IMR-90 (cell line): ENCODE data around the gene CFAP43.

ENCODE experiments used
- BHLHE40 ChIP-seq: fragments of 150-350 bp; IDR thresholded peaks from 2 replicates; pipeline ENCODE4 v1.6.1; 2016; ENCODE audit warnings: mild to moderate bottlenecking, low read depth, low read length
- CEBPB ChIP-seq: IDR thresholded peaks from 2 replicates; pipeline ENCODE4 v1.6.1; 2012; ENCODE audit warnings: low read depth, low read length, improper control_type of control experiment
- MAZ ChIP-seq: IDR thresholded peaks from 2 replicates; pipeline ENCODE4 v1.6.1; 2012; ENCODE audit warnings: low read depth, mild to moderate bottlenecking, low read length, improper control_type of control experiment, moderate library complexity, borderline replicate concordance
- MXI1 ChIP-seq: IDR thresholded peaks from 2 replicates; pipeline ENCODE4 v1.6.1; 2012; ENCODE audit warnings: low read depth, mild to moderate bottlenecking, low read length, moderate library complexity, borderline replicate concordance
- POLR2A ChIP-seq: IDR thresholded peaks from 2 replicates; pipeline ENCODE4 v1.6.1; 2012; ENCODE audit warnings: mild to moderate bottlenecking, low read depth, low read length
- RAD21 ChIP-seq: IDR thresholded peaks from 2 replicates; pipeline ENCODE4 v1.6.1; 2012; ENCODE audit warnings: low read length, improper control_type of control experiment
- RCOR1 ChIP-seq: IDR thresholded peaks from 2 replicates; pipeline ENCODE4 v1.6.1; 2012; ENCODE audit warnings: mild to moderate bottlenecking, low read length, improper control_type of control experiment; ENCODE audit not compliant: insufficient replicate concordance
- RFX5 ChIP-seq: IDR thresholded peaks from 2 replicates; pipeline ENCODE4 v1.8.0; 2012; ENCODE audit warnings: low read depth, mild to moderate bottlenecking, low read length, moderate library complexity
- SMC3 ChIP-seq: fragments of 150-350 bp; IDR thresholded peaks from 2 replicates; pipeline ENCODE4 v1.6.1; 2016; ENCODE audit warnings: low read depth, mild to moderate bottlenecking, antibody characterized with exemption, low read length, moderate library complexity
- TF ChIP-seq, protein P1 (sequence below): conservative IDR thresholded peaks from 2 replicates; pipeline ENCODE4 v1.5.1; 2012; ENCODE audit warnings: mild to moderate bottlenecking, low read depth, low read length, improper control_type of control experiment
- TF ChIP-seq, protein P2 (sequence below): fragments of 150-350 bp; IDR thresholded peaks from 2 replicates; pipeline ENCODE4 v1.6.1; 2016; ENCODE audit warnings: low read depth, mild to moderate bottlenecking, low read length, moderate library complexity, borderline replicate concordance
- TF ChIP-seq, protein P3 (sequence below): fragments of 150-350 bp; IDR thresholded peaks from 2 replicates; pipeline ENCODE4 v1.6.1; 2017; ENCODE audit warnings: mild to moderate bottlenecking, antibody characterized with exemption, low read length, low read depth

DNA sequence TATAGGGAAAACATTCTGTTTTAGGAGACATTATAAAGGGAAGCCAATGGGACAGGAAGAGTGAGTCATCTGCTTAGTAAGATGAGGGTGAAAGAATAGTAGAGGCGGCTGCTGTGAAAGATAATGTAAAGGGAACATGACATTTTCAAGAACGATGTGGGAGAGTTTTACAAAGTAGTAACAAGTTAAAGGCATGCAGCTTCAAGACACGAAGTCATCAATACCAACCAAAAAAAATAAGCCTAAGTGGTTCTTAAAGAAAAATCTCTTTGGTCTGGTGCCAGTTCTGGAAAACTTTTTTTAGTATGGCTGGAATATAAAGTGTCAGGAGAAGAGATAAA lies 28.6 kb upstream of the CFAP43 start:
- TF ChIP-seq, protein P1, sequence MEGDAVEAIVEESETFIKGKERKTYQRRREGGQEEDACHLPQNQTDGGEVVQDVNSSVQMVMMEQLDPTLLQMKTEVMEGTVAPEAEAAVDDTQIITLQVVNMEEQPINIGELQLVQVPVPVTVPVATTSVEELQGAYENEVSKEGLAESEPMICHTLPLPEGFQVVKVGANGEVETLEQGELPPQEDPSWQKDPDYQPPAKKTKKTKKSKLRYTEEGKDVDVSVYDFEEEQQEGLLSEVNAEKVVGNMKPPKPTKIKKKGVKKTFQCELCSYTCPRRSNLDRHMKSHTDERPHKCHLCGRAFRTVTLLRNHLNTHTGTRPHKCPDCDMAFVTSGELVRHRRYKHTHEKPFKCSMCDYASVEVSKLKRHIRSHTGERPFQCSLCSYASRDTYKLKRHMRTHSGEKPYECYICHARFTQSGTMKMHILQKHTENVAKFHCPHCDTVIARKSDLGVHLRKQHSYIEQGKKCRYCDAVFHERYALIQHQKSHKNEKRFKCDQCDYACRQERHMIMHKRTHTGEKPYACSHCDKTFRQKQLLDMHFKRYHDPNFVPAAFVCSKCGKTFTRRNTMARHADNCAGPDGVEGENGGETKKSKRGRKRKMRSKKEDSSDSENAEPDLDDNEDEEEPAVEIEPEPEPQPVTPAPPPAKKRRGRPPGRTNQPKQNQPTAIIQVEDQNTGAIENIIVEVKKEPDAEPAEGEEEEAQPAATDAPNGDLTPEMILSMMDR, result no peak
- TF ChIP-seq MXI1 (no peak), RFX5 (no peak), POLR2A (no peak), MAZ (no peak), RCOR1 (no peak), SMC3 (no peak), RAD21 (no peak), CEBPB (no peak), BHLHE40 (no peak)
- TF ChIP-seq, protein P2, sequence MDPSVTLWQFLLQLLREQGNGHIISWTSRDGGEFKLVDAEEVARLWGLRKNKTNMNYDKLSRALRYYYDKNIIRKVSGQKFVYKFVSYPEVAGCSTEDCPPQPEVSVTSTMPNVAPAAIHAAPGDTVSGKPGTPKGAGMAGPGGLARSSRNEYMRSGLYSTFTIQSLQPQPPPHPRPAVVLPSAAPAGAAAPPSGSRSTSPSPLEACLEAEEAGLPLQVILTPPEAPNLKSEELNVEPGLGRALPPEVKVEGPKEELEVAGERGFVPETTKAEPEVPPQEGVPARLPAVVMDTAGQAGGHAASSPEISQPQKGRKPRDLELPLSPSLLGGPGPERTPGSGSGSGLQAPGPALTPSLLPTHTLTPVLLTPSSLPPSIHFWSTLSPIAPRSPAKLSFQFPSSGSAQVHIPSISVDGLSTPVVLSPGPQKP, result no peak
- TF ChIP-seq, protein P3, sequence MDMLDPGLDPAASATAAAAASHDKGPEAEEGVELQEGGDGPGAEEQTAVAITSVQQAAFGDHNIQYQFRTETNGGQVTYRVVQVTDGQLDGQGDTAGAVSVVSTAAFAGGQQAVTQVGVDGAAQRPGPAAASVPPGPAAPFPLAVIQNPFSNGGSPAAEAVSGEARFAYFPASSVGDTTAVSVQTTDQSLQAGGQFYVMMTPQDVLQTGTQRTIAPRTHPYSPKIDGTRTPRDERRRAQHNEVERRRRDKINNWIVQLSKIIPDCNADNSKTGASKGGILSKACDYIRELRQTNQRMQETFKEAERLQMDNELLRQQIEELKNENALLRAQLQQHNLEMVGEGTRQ, result no peak
